ENCODE data around the gene AFF2. TPM values are rescaled to one million over a fixed set of nuclear protein-coding genes. Genes with fewer than 3 reads are reported as not detected.

AFF2 gene
- total RNA-seq, 1 donor from 2014 or later = 10.9 TPM

GRCh38 chrX:148517176-148517575, 16.8 kb downstream of the AFF2 start:
- no peak for TF ChIP-seq CTCF (IDR thresholded peaks at IDR 0.05)
- no peaks in the 10 kb centered on the region for H3K27me3 ChIP-seq (ENCODE audit: low read depth)
- intact Hi-C loops (cut with DNase I) = no loop called here
- no peaks in the 10 kb centered on the region for H3K4me1 ChIP-seq
- no peaks in the 10 kb centered on the region for H3K36me3 ChIP-seq
- ATAC-seq (no peak), DNase-seq (no peak)
- no peaks in the 10 kb centered on the region for H3K9me3 ChIP-seq
- H3K4me3 ChIP-seq = no peak overlapping the region
- H3K27ac ChIP-seq = no peak overlapping the region

DNA sequence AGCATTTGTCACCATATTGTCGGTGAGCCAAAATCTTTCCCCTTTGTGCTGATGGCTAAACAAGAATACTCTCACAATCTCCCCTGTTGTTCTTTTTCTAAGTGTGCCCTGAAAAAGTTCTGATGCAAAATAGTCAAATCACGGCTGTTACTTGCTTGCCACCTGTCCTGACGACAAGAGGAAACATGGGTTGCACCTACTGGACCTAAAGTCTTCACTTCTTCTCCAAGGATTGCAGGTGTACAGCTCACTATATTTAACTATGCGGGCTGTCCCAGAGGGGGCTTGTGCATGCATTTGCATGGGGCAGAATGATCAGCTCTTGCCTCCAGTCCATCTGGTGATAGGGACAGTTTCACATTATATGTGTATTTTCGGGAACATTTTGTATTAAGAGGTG, 21.6 kb downstream of the AFF2 start:
- intact Hi-C loops (cut with DNase I) = no loop called here
- no peak for ATAC-seq
- Histone ChIP-seq H3K9me3 (no peaks in the 10 kb centered on the region), H3K4me3 (no peak overlapping the region), H3K27me3 (ENCODE audit: low read depth) (no peaks in the 10 kb centered on the region), H3K36me3 (no peaks in the 10 kb centered on the region), H3K27ac (no peak overlapping the region), H3K4me1 (no peaks in the 10 kb centered on the region)
- DNase-seq = no peak
- TF ChIP-seq CTCF (IDR thresholded peaks at IDR 0.05) = no peak

GRCh38 chrX:148523303-148524080, 23.1 kb downstream of the AFF2 start:
- Histone ChIP-seq H3K36me3 (no peaks in the 10 kb centered on the region), H3K9me3 (no peaks in the 10 kb centered on the region), H3K27ac (no peak overlapping the region), H3K4me3 (no peak overlapping the region), H3K27me3 (ENCODE audit: low read depth) (no peaks in the 10 kb centered on the region), H3K4me1 (no peaks in the 10 kb centered on the region)
- DNase-seq (no peak), ATAC-seq (no peak)
- no peak for TF ChIP-seq CTCF (IDR thresholded peaks at IDR 0.05)
- intact Hi-C loops (cut with DNase I) = no loop called here

DNA sequence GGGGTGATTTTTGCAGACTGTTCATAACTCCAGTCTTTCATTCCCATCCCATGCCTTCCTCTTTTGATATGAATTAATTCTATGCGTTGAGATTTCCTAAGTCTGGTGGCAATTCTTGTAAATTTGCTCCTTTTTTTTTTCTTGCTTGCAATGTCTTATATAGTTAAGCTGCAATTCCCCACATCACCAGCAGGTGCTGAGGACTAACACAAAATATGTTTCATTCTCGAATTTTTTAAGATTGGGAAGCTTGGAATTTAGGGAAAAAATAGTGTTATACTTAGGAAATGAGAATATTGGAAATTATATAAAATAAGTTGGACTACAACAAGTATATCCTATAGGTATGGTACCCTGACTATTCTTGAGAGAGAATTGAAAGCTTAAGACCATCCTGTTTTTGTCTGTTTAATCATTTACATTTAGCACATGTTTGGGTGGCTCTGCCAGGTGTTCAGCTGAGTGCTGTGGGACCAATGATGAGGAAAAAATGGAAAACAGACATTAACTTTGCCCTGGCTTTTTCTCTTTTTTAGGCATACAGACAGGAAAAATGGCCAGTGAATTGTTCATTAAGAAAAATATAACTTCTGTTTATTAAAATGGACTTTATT, 30.2 kb downstream of the AFF2 start:
- Histone ChIP-seq H3K4me3 (no peak overlapping the region), H3K36me3 (no peaks in the 10 kb centered on the region), H3K9me3 (no peaks in the 10 kb centered on the region), H3K27ac (no peak overlapping the region), H3K27me3 (ENCODE audit: low read depth) (no peaks in the 10 kb centered on the region), H3K4me1 (no peaks in the 10 kb centered on the region)
- ATAC-seq (no peak), DNase-seq (no peak)
- intact Hi-C loops (cut with DNase I) = no loop called here
- peak; percentile 53 for TF ChIP-seq CTCF (IDR thresholded peaks at IDR 0.05)

GRCh38 chrX:148534291-148534690, 33.9 kb downstream of the AFF2 start:
- H3K36me3 ChIP-seq = no peaks in the 10 kb centered on the region
- no peak overlapping the region for H3K27ac ChIP-seq
- intact Hi-C loops (cut with DNase I) = no loop called here
- DNase-seq (no peak), ATAC-seq (no peak)
- no peaks in the 10 kb centered on the region for H3K27me3 ChIP-seq (ENCODE audit: low read depth)
- no peaks in the 10 kb centered on the region for H3K4me1 ChIP-seq
- H3K9me3 ChIP-seq = no peaks in the 10 kb centered on the region
- no peak overlapping the region for H3K4me3 ChIP-seq
- no peak for TF ChIP-seq CTCF (IDR thresholded peaks at IDR 0.05)
